H1 (cell line): ENCODE data around the gene CD151. TPM values are rescaled to one million over a fixed set of nuclear protein-coding genes. Genes with fewer than 3 reads are reported as not detected.

Experiments
- CTCF ChIA-PET: fragments of 300-600 bp; sonication (Branson Sonifier 250); formaldehyde crosslinking; loops from one replicate; lab custom pipeline; 2021; ENCODE audit not compliant: partially characterized antibody; lab: Charles Lee
- POLR2A ChIA-PET: fragments of 300-600 bp; sonication (Branson Sonifier 250); formaldehyde crosslinking; loops from one replicate; lab custom pipeline; 2021; ENCODE audit warnings: inconsistent platforms; ENCODE audit not compliant: partially characterized antibody; lab: Charles Lee
- DNase-seq, 2 experiments: peaks; one replicate each; pipeline versions ENCODE4 v3.0.0 to v3.0.0-alpha.2; 2010 to 2022; ENCODE audit warnings: low spot score in 2 of 2, low read depth in 1 of 2, mixed read lengths in 1 of 2
- FAIRE-seq: peaks from 2 replicates; lab custom pipeline; 2011; peaks lifted over from hg19 to GRCh38; lab: Jason Lieb, UNC
- H2AFZ ChIP-seq: 2 replicates; pipeline ENCODE4 v1.8.1; 2012; ENCODE audit warnings: low read length, inconsistent platforms
- H2AK5ac ChIP-seq: 2 replicates; pipeline ENCODE4 v1.6.1; 2013; ENCODE audit warnings: low read depth, low read length
- H2BK120ac ChIP-seq: replicated peaks from 2 replicates; pipeline ENCODE3; 2013; ENCODE audit warnings: low read depth, low read length, inconsistent platforms
- H2BK12ac ChIP-seq: 2 replicates; pipeline ENCODE4 v1.6.1; 2013; ENCODE audit warnings: low read depth, low read length
- H2BK15ac ChIP-seq: 2 replicates; pipeline ENCODE4 v1.6.1; 2013; ENCODE audit warnings: low read length
- H2BK20ac ChIP-seq: 2 replicates; pipeline ENCODE4 v1.6.1; 2013; ENCODE audit warnings: low read length
- H2BK5ac ChIP-seq: 2 replicates; pipeline ENCODE4 v1.6.1; 2013; ENCODE audit warnings: low read depth, low read length
- H3K14ac ChIP-seq: 2 replicates; pipeline ENCODE4 v1.6.1; 2013; ENCODE audit warnings: inconsistent platforms; ENCODE audit not compliant: insufficient read length
- H3K18ac ChIP-seq: 2 replicates; pipeline ENCODE4 v1.6.1; 2013; ENCODE audit warnings: low read length; ENCODE audit errors: extremely low read depth
- H3K23ac ChIP-seq: 2 replicates; pipeline ENCODE4 v1.6.1; 2013; ENCODE audit warnings: inconsistent platforms; ENCODE audit not compliant: insufficient read length
- H3K23me2 ChIP-seq: 2 replicates; pipeline ENCODE4 v1.6.1; 2013; ENCODE audit warnings: low read depth, low read length
- H3K27ac ChIP-seq: 2 replicates; pipeline ENCODE4 v1.6.1; 2011; ENCODE audit warnings: low read depth, low read length, inconsistent platforms
- H3K27me3 ChIP-seq, 4 experiments: replicated peaks in 1 of 4; 1 replicate in 1 of 4; 2 replicates in 3 of 4; pipeline versions ENCODE4 v1.6.1 to v1.8.1; 2011 to 2013; ENCODE audit warnings: low read length in 3 of 4, mild to moderate bottlenecking in 3 of 4, inconsistent platforms in 2 of 4, mixed read lengths in 2 of 4, moderate library complexity in 1 of 4; ENCODE audit not compliant: control insufficient read depth in 3 of 4, insufficient read depth in 3 of 4; ENCODE audit errors: extremely low read depth in 1 of 4
- H3K36me3 ChIP-seq, 4 experiments: 2 replicates each; pipeline versions ENCODE4 v1.6.1 to v1.8.1; 2011 to 2013; ENCODE audit warnings: mild to moderate bottlenecking in 4 of 4, low read length in 3 of 4, moderate library complexity in 2 of 4, control low read depth in 1 of 4, inconsistent platforms in 1 of 4; ENCODE audit not compliant: insufficient read depth in 4 of 4, control insufficient read depth in 2 of 4
- H3K4ac ChIP-seq: replicated peaks from 2 replicates; pipeline ENCODE3; 2013; ENCODE audit warnings: low read length, low read depth, mixed read lengths, inconsistent platforms; ENCODE audit not compliant: insufficient read length
- H3K4me1 ChIP-seq, 4 experiments: replicated peaks in 1 of 4; 1 replicate in 1 of 4; 2 replicates in 3 of 4; pipeline versions ENCODE4 v1.6.1 to v1.8.1; 2011 to 2013; ENCODE audit warnings: low read length in 3 of 4, inconsistent platforms in 2 of 4, mixed read lengths in 1 of 4; ENCODE audit not compliant: insufficient read depth in 4 of 4, control insufficient read depth in 3 of 4
- H3K4me2 ChIP-seq, 2 experiments: 2 replicates each; pipeline versions ENCODE4 v1.6.1 to v1.8.1; 2011 to 2013; ENCODE audit warnings: low read depth in 2 of 2, low read length in 2 of 2, control low read depth in 1 of 2, inconsistent platforms in 1 of 2, mild to moderate bottlenecking in 1 of 2; ENCODE audit not compliant: insufficient read depth in 1 of 2
- H3K4me3 ChIP-seq, 4 experiments: fragments of 200-600, 300-600 bp in 1 of 4; sonication (generic), shearing (Covaris generic), sonication (Bioruptor Twin) in 1 of 4; 2 replicates each; pipeline versions ENCODE4 v1.5.1 to v1.8.1; 2011 to 2016; ENCODE audit warnings: low read length in 4 of 4, low read depth in 3 of 4, control low read depth in 2 of 4, inconsistent platforms in 2 of 4, mild to moderate bottlenecking in 2 of 4, mixed read lengths in 1 of 4, moderate library complexity in 1 of 4; ENCODE audit not compliant: insufficient read depth in 2 of 4; ENCODE audit errors: extremely low read depth in 1 of 4
- H3K56ac ChIP-seq: replicated peaks from 2 replicates; pipeline ENCODE3; 2013; ENCODE audit warnings: low read depth, mild to moderate bottlenecking, mixed read lengths, low read length, inconsistent platforms; ENCODE audit not compliant: insufficient read length
- H3K79me1 ChIP-seq: 2 replicates; pipeline ENCODE4 v1.6.1; 2013; ENCODE audit warnings: low read depth, low read length, control low read depth
- H3K79me2 ChIP-seq, 2 experiments: 2 replicates each; pipeline versions ENCODE4 v1.6.1 to v1.8.1; 2012 to 2013; ENCODE audit warnings: low read length in 2 of 2, mild to moderate bottlenecking in 2 of 2, inconsistent platforms in 1 of 2; ENCODE audit not compliant: insufficient read depth in 2 of 2, control insufficient read depth in 1 of 2
- H3K9ac ChIP-seq, 4 experiments: replicated peaks in 1 of 4; 1 replicate in 1 of 4; 2 replicates in 3 of 4; pipeline versions ENCODE4 v1.6.1 to v1.8.1; 2011 to 2013; ENCODE audit warnings: low read depth in 3 of 4, low read length in 3 of 4, control low read depth in 2 of 4, mild to moderate bottlenecking in 2 of 4, moderate library complexity in 2 of 4, inconsistent platforms in 1 of 4; ENCODE audit errors: extremely low read depth in 1 of 4
- H3K9me3 ChIP-seq, 2 experiments: 2 replicates each; pipeline versions ENCODE4 v1.6.1 to v1.8.1; 2012 to 2013; ENCODE audit warnings: mild to moderate bottlenecking in 2 of 2, moderate library complexity in 2 of 2, control low read depth in 1 of 2, inconsistent platforms in 1 of 2, low read depth in 1 of 2, low read length in 1 of 2, mixed read lengths in 1 of 2; ENCODE audit not compliant: insufficient read depth in 2 of 2
- H4K20me1 ChIP-seq, 2 experiments: replicated peaks in 1 of 2; 2 replicates each; pipeline versions ENCODE3 to v1.8.1; 2011 to 2013; ENCODE audit warnings: inconsistent platforms in 2 of 2, low read length in 2 of 2, mild to moderate bottlenecking in 1 of 2; ENCODE audit not compliant: insufficient read depth in 2 of 2, control insufficient read depth in 1 of 2
- H4K5ac ChIP-seq: 2 replicates; pipeline ENCODE4 v1.6.1; 2013; ENCODE audit warnings: low read length, low read depth, mixed read lengths, inconsistent platforms; ENCODE audit not compliant: insufficient read length
- H4K8ac ChIP-seq: 2 replicates; pipeline ENCODE4 v1.8.0; 2013; ENCODE audit warnings: mild to moderate bottlenecking, moderate library complexity, low read length, inconsistent platforms; ENCODE audit not compliant: insufficient read depth; ENCODE audit errors: extremely low read depth
- H4K91ac ChIP-seq: replicated peaks from 2 replicates; pipeline ENCODE3; 2013; ENCODE audit warnings: low read length, mixed read lengths, inconsistent platforms; ENCODE audit not compliant: insufficient read length
- ASH2L ChIP-seq: fragments of 200-600, 300-600 bp; sonication (generic); IDR thresholded peaks from one replicate; pipeline ENCODE4 v1.7.1; 2017; ENCODE audit warnings: low read length
- CBX5 ChIP-seq: fragments of 300-800, 300-1000 bp; sonication (generic); IDR thresholded peaks from 2 replicates; pipeline ENCODE4 v1.7.1; 2016; ENCODE audit warnings: antibody characterized with exemption, low read length, low read depth
- CEBPB ChIP-seq: IDR thresholded peaks from 2 replicates; pipeline ENCODE4 v1.6.1; 2012; ENCODE audit warnings: low read depth, low read length
- CTBP2 ChIP-seq: IDR thresholded peaks from 2 replicates; pipeline ENCODE4 v1.7.0; 2011; ENCODE audit warnings: borderline replicate concordance, mild to moderate bottlenecking, moderate library complexity, mixed read lengths, low read length; ENCODE audit not compliant: insufficient read depth, insufficient read length
- CTCF ChIP-seq, 3 experiments: IDR thresholded peaks; 1 replicate in 2 of 3; 2 replicates in 1 of 3; pipeline versions ENCODE4 v1.5.1 to v1.6.1; 2011; ENCODE audit warnings: low read length in 3 of 3, mild to moderate bottlenecking in 3 of 3, inconsistent platforms in 2 of 3, low read depth in 1 of 3, moderate library complexity in 1 of 3; ENCODE audit not compliant: insufficient read depth in 1 of 3; ENCODE audit errors: control extremely low read depth in 1 of 3
- FOSL1 ChIP-seq: IDR thresholded peaks from 2 replicates; pipeline ENCODE4 v1.6.1; 2011; ENCODE audit warnings: mild to moderate bottlenecking, low read depth, low read length, moderate library complexity; ENCODE audit not compliant: insufficient read depth
- POU5F1 ChIP-seq: IDR thresholded peaks from 2 replicates; pipeline ENCODE4 v1.6.1; 2011; ENCODE audit warnings: low read depth, mild to moderate bottlenecking, low read length, moderate library complexity
- SIN3A ChIP-seq, 2 experiments: IDR thresholded peaks in 1 of 2; conservative IDR thresholded peaks in 1 of 2; 2 replicates each; pipeline ENCODE4 v1.6.1; 2011 to 2012; ENCODE audit warnings: low read length in 2 of 2, improper control_type of control experiment in 1 of 2, low read depth in 1 of 2, mild to moderate bottlenecking in 1 of 2
- WGBS, 2 experiments: shearing (Covaris generic) in 1 of 2; methylation state at CpG; one replicate each; pipeline versions ENCODE4 v1.1.6 to v1.1.7; 2013 to 2015; ENCODE audit warnings: low lambda C conversion rate in 2 of 2, mixed read lengths in 2 of 2, inconsistent platforms in 1 of 2, low coverage in 1 of 2, missing lambda C conversion rate in 1 of 2; ENCODE audit not compliant: insufficient replicate concordance in 2 of 2, insufficient coverage in 1 of 2, insufficient read length in 1 of 2; ENCODE audit errors: extremely low coverage in 1 of 2, missing lambda C conversion rate in 1 of 2; 5-methylcytosine and 5-hydroxymethylcytosine counted together
- polyA plus RNA-seq, 7 experiments: library from polyadenylated mRNA; depleted of rRNA in 3 of 7; stranded (reverse) in 5 of 7; unstranded in 2 of 7; fragments of >200 nt in 5 of 7; fragments of 200-250 nt in 2 of 7; gene quantifications; 1 replicate in 5 of 7; 2 replicates in 1 of 7; 4 replicates in 1 of 7; pipeline versions ENCODE4 v1.2.1 to v1.2.3, GENCODE V29; 2011 to 2013; ENCODE audit warnings: missing spikeins in 2 of 7, mixed read lengths in 2 of 7
- total RNA-seq: library from RNA; stranded (reverse); fragmentation: NEBNext Ultra II Directional; extraction: Animal tissue kit (Norgen Biotek cat#: 25700); gene quantifications from 2 replicates; pipeline ENCODE4 v1.2.1, GENCODE V29; 2021

Gene CD151
- total and polyA plus RNA-seq, 2 of the 8 experiments (the other 6 are each of a cell fraction or from before 2014, with no cell fraction given): 101 to 212 TPM

GRCh38 chr11:828506-829175 is 4.1 kb upstream of the CD151 start:
- H4K20me1 ChIP-seq: peaks cover 2 to 8% of the 10 kb centered on the region in 2 experiments
- peak overlapping the region; percentile 92; the same call in 1 of the 2 replicates for H2BK12ac ChIP-seq
- peaks cover 0 to 10% (median 1%) of the 10 kb centered on the region in 4 experiments; a peak in 1 of 8 replicates for H3K36me3 ChIP-seq
- peak overlapping the region; percentile 61; the same call in 1 of the 2 replicates for H2BK20ac ChIP-seq
- peak overlapping the region; percentile 48 for H3K4ac ChIP-seq
- peak overlapping the region in 1 of 4 experiments; percentile 5; a peak in 1 of 7 replicates for H3K9ac ChIP-seq
- H3K14ac ChIP-seq: no peak overlapping the region
- peaks cover 33% of the 10 kb centered on the region for H3K23me2 ChIP-seq
- no peak overlapping the region for H2BK120ac ChIP-seq
- H3K27me3 ChIP-seq: peaks cover 6 to 41% (median 31%) of the 10 kb centered on the region in 4 experiments
- H2AK5ac ChIP-seq: peak overlapping the region; percentile 49; the same call in 1 of the 2 replicates
- H3K27ac ChIP-seq: no peak overlapping the region
- ChIA-PET CTCF (interaction anchor here (1.4 to 3.5 kb wide), 6 partner anchors 11 to 30 kb away, joined by 3 to 26 read pairs (median 6); partner anchors contain the start of genes POLR2L and TSPAN4), POLR2A (interaction anchor here (0.9 to 53.0 kb wide), 4 partner anchors 2 to 81 kb away, joined by 3 to 1917 read pairs (median 960); partner anchors contain the start of genes CD151, CEND1, CRACR2B and PIDD1)
- no peak overlapping the region for H2AFZ ChIP-seq
- peak overlapping the region in 2 of 4 experiments; percentile 62 to 74; a peak in 4 of 8 replicates for H3K4me3 ChIP-seq
- FAIRE-seq (no peak), DNase-seq (no peak)
- H3K4me2 ChIP-seq: peak overlapping the region; percentile 84 to 98
- H4K91ac ChIP-seq: peak overlapping the region; percentile 37
- H3K23ac ChIP-seq: no peak overlapping the region
- no peaks in the 10 kb centered on the region for H3K79me2 ChIP-seq
- 59% methylated on average over 20 of the region's 21 CpGs; no CpG with 5 or more reads in 1 of the 2 experiments for WGBS, 2 experiments
- no peaks in the 10 kb centered on the region for H3K9me3 ChIP-seq
- peak overlapping the region; percentile 95 for H3K18ac ChIP-seq
- H3K56ac ChIP-seq: no peak overlapping the region
- peak overlapping the region; percentile 92 for H2BK15ac ChIP-seq
- TF ChIP-seq SIN3A (conservative IDR thresholded peaks at IDR 0.05 in 1 of 2, IDR thresholded peaks at IDR 0.05 in 1 of 2; ENCODE audit: low read depth in 1 of 2, low read length in 2 of 2): no peak
- TF ChIP-seq CTCF (IDR thresholded peaks at IDR 0.05; ENCODE audit: control extremely low read depth in 1 of 3, insufficient read depth in 1 of 3, low read depth in 1 of 3, low read length in 3 of 3): no peak
- no peak for TF ChIP-seq CTBP2
- TF ChIP-seq ASH2L: no peak
- no peak for TF ChIP-seq POU5F1
- TF ChIP-seq CBX5: no peak
- TF ChIP-seq CEBPB: no peak
- TF ChIP-seq FOSL1: no peak
- H2BK5ac ChIP-seq: peak overlapping the region; percentile 85; the same call in 1 of the 2 replicates
- no peak overlapping the region for H4K8ac ChIP-seq
- H3K4me1 ChIP-seq: peaks cover 0 to 47% (median 40%) of the 10 kb centered on the region in 4 experiments; a peak in 6 of 7 replicates
- H3K79me1 ChIP-seq: no peaks in the 10 kb centered on the region; the same call in 1 of the 2 replicates
- peak overlapping the region; percentile 20 for H4K5ac ChIP-seq
